ENCODE measurements around the gene UNC5C.

Gene UNC5C

GRCh38 chr4:95548738-95549245 is at the start of gene UNC5C:
UNC5C (minus strand) TSS chr4:95548973.
- Histone ChIP-seq H3F3A (ENCODE audit: insufficient read depth, low read length) (no peaks in the 10 kb centered on the region), H3K4me3 (ENCODE audit: low read depth, low read length, poor library complexity, severe bottlenecking) (no peak within 1 kb of the TSS), H3K9me2 (ENCODE audit: low read depth, low read length) (no peaks in the 10 kb centered on the region), H3K4me2 (ENCODE audit: low read length) (no peak within 1 kb of the TSS), H3K27ac (ENCODE audit: low read depth, low read length, poor library complexity, severe bottlenecking) (no peak within 1 kb of the TSS), H3K36me3 (ENCODE audit: insufficient read depth, low read length) (no peaks in the 10 kb centered on the region), H3K9me3 (ENCODE audit: low read length) (no peaks in the 10 kb centered on the region), H4K20me1 (ENCODE audit: insufficient read depth, low read length) (no peaks in the 10 kb centered on the region), H3K27me3 (ENCODE audit: insufficient read depth, low read length) (no peaks in the 10 kb centered on the region), H3K9ac (ENCODE audit: low read length) (no peak within 1 kb of the TSS), H3K79me2 (ENCODE audit: insufficient read depth, low read length) (no peaks in the 10 kb centered on the region), H3K4me1 (ENCODE audit: insufficient read depth, low read length, severe bottlenecking) (no peaks in the 10 kb centered on the region), H2AFZ (ENCODE audit: low read length) (no peak within 1 kb of the TSS)
- no peak for TF ChIP-seq EZH2 (IDR thresholded peaks at IDR 0.05; ENCODE audit: borderline replicate concordance, low read length)

- TF ChIP-seq EZH2 (IDR thresholded peaks at IDR 0.05; ENCODE audit: borderline replicate concordance, low read length) (no peak), CTCF (IDR thresholded peaks at IDR 0.05; ENCODE audit: low read length) (no peak)
- H2AFZ ChIP-seq (ENCODE audit: low read length): no peak overlapping the region
Measured at GRCh38 chr4:95596676-95597075, 47.9 kb upstream of the UNC5C start.

GRCh38 chr4:95594629-95595028 is 45.9 kb upstream of the UNC5C start:
- Histone ChIP-seq H3K4me1 (ENCODE audit: insufficient read depth, low read length, severe bottlenecking) (no peaks in the 10 kb centered on the region), H4K20me1 (ENCODE audit: insufficient read depth, low read length) (no peaks in the 10 kb centered on the region), H2AFZ (ENCODE audit: low read length) (no peak overlapping the region), H3K9me2 (ENCODE audit: low read depth, low read length) (no peaks in the 10 kb centered on the region), H3K4me2 (ENCODE audit: low read length) (no peak overlapping the region), H3K9ac (ENCODE audit: low read length) (no peak overlapping the region), H3K79me2 (ENCODE audit: insufficient read depth, low read length) (no peaks in the 10 kb centered on the region), H3K36me3 (ENCODE audit: insufficient read depth, low read length) (no peaks in the 10 kb centered on the region), H3F3A (ENCODE audit: insufficient read depth, low read length) (no peaks in the 10 kb centered on the region), H3K27me3 (ENCODE audit: insufficient read depth, low read length) (no peaks in the 10 kb centered on the region), H3K4me3 (ENCODE audit: low read depth, low read length, poor library complexity, severe bottlenecking) (no peak overlapping the region), H3K9me3 (ENCODE audit: low read length) (no peaks in the 10 kb centered on the region), H3K27ac (ENCODE audit: low read depth, low read length, poor library complexity, severe bottlenecking) (no peak overlapping the region)
- TF ChIP-seq CTCF (IDR thresholded peaks at IDR 0.05; ENCODE audit: low read length) (no peak), EZH2 (IDR thresholded peaks at IDR 0.05; ENCODE audit: borderline replicate concordance, low read length) (no peak)

More at GRCh38 chr4:95596676-95597075, 47.9 kb upstream of the UNC5C start:
- H3K9me3 ChIP-seq (ENCODE audit: low read length): no peaks in the 10 kb centered on the region
- H3K4me3 ChIP-seq (ENCODE audit: low read depth, low read length, poor library complexity, severe bottlenecking): no peak overlapping the region
- H3F3A ChIP-seq (ENCODE audit: insufficient read depth, low read length): no peaks in the 10 kb centered on the region
- no peaks in the 10 kb centered on the region for H3K36me3 ChIP-seq (ENCODE audit: insufficient read depth, low read length)
- no peaks in the 10 kb centered on the region for H3K4me1 ChIP-seq (ENCODE audit: insufficient read depth, low read length, severe bottlenecking)
- no peaks in the 10 kb centered on the region for H3K27me3 ChIP-seq (ENCODE audit: insufficient read depth, low read length)
- no peak overlapping the region for H3K9ac ChIP-seq (ENCODE audit: low read length)
- H3K79me2 ChIP-seq (ENCODE audit: insufficient read depth, low read length): no peaks in the 10 kb centered on the region
- no peak overlapping the region for H3K27ac ChIP-seq (ENCODE audit: low read depth, low read length, poor library complexity, severe bottlenecking)
- H4K20me1 ChIP-seq (ENCODE audit: insufficient read depth, low read length): no peaks in the 10 kb centered on the region
- H3K4me2 ChIP-seq (ENCODE audit: low read length): no peak overlapping the region
- H3K9me2 ChIP-seq (ENCODE audit: low read depth, low read length): no peaks in the 10 kb centered on the region

GRCh38 chr4:95594013-95594412 is 45.2 kb upstream of the UNC5C start:
- Histone ChIP-seq H3K9me3 (ENCODE audit: low read length) (no peaks in the 10 kb centered on the region), H2AFZ (ENCODE audit: low read length) (no peak overlapping the region), H3K4me2 (ENCODE audit: low read length) (no peak overlapping the region), H3F3A (ENCODE audit: insufficient read depth, low read length) (no peaks in the 10 kb centered on the region), H4K20me1 (ENCODE audit: insufficient read depth, low read length) (no peaks in the 10 kb centered on the region), H3K27ac (ENCODE audit: low read depth, low read length, poor library complexity, severe bottlenecking) (no peak overlapping the region), H3K4me1 (ENCODE audit: insufficient read depth, low read length, severe bottlenecking) (no peaks in the 10 kb centered on the region), H3K4me3 (ENCODE audit: low read depth, low read length, poor library complexity, severe bottlenecking) (no peak overlapping the region), H3K79me2 (ENCODE audit: insufficient read depth, low read length) (no peaks in the 10 kb centered on the region), H3K36me3 (ENCODE audit: insufficient read depth, low read length) (no peaks in the 10 kb centered on the region), H3K9ac (ENCODE audit: low read length) (no peak overlapping the region), H3K27me3 (ENCODE audit: insufficient read depth, low read length) (no peaks in the 10 kb centered on the region), H3K9me2 (ENCODE audit: low read depth, low read length) (no peaks in the 10 kb centered on the region)
- no peak for TF ChIP-seq CTCF (IDR thresholded peaks at IDR 0.05; ENCODE audit: low read length)
- no peak for TF ChIP-seq EZH2 (IDR thresholded peaks at IDR 0.05; ENCODE audit: borderline replicate concordance, low read length)
